A549 treated with CpdA at 1 μM for 4 hours (cell line): ENCODE results near the gene OR2F1. TPM values are rescaled to one million over a fixed set of nuclear protein-coding genes. Genes with fewer than 3 reads are reported as not detected.

ENCODE experiments used
- total RNA-seq: library from RNA; stranded (reverse); fragments of 200-300 nt; extraction: Qiagen RNA extraction; gene quantifications from 5 replicates; pipeline ENCODE4 v1.2.3, GENCODE V29; 2022; ENCODE audit warnings: low read depth

OR2F1 gene
- total RNA-seq = not detected in 5 replicates

DNA sequence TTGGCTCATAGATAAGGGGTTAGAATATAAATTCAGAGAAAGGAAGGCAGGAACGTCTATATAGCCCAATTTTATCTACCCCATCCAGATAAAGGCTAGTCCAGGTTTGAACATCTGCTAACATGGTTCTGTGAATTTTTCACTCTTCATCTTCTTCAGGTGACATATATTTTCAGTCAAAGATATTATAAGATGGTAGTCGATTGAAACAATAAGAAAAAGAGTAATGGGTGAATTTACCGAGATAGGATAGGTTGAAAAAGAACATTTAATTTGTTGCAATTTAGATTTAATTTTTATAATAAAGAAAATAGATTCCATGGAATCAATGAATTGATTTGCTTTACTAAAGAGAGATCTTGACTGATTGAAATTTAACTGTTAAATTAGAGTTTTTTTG, at the start of gene OR2F1:
Gene OR2F1, plus strand, starts transcription at position 301 of the 400 bp plus-strand sequence. CDS start 5,127 bp downstream, outside the sequence.

DNA sequence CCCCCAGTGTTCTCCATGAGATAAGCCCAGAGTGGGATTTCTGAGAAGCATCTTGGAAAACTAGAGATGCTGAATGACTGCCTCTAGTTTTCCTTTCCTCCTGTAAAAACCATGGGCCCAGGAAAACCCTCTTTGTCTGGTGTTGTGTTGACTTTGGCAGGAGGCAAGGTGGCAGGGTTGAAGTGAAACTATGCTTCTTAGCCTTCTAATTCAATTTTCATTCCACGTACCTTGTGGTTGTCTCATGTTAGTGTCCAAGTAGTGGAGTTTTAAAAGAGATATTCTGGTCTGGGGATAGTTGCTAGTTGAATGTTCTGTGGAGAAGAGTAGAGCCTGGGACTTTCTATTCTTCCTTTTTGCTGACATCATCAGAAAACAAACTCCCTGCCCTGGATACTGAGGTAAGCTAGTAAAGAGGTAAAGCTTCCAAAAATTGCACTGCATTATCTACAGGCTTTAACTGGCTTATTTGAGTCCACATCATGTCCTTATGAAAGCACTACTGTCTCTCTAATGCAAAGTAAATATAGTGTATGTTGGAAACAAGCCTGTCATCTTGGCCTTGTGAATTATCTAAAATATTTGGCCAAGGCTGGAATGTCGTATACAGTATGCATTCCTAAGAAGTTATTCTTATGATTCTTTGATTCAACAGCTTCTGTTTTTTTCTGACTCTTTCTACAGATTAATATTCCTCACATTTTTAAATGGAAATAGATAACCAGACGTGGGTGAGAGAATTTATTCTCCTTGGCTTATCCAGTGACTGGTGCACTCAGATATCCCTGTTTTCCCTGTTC, 19.9 kb upstream of the OR2F1 start, which contains the start of gene OR2F2:
Gene OR2F2, plus strand, starts transcription at position 708 of the 800 bp plus-strand sequence. Its CDS starts 0 bp downstream, at position 708.

DNA sequence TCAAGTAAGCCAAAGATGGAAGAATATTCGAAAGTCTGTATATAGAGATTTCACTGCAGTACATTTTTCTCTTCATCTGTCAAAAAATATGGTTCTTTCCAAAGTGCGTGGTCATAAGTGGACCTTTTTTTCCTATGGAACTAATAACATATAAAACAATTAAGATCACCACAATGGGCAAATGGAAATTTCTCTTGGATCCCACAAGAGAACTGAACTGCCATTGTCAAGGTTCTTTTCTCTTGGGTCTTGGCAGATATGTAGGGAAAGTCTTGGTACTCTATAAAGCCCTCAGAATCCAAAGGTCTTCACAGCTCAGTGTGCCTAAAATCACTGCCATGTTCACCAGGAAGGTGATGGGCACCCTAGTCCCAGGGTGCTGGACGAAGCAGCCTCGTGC, 45.4 kb downstream of the OR2F1 start, which contains the start of gene OR6B1:
Gene OR6B1, plus strand, starts transcription at position 301 of the 400 bp plus-strand sequence. CDS start 3,677 bp downstream, outside the sequence.

Other genes starting within 250 kb of the OR2F1 start
- not detected in 5 replicates for gene CTAGE6, start 197.1 kb upstream of the OR2F1 start, total RNA-seq
- gene TCAF1, start 52.7 kb upstream of the OR2F1 start, total RNA-seq = 14.3 to 22.7 TPM (median 20.0 TPM) in 5 replicates
- gene OR2F2, start 19.6 kb upstream of the OR2F1 start, total RNA-seq = not detected in 5 replicates
- gene OR6B1, start 45.5 kb downstream of the OR2F1 start, total RNA-seq = not detected in 5 replicates
- gene OR2A5, start 94.1 kb downstream of the OR2F1 start, total RNA-seq = not detected in 5 replicates
- gene OR2A25, start 115.0 kb downstream of the OR2F1 start, total RNA-seq = not detected in 5 replicates
- gene OR2A12, start 131.4 kb downstream of the OR2F1 start, total RNA-seq = not detected in 5 replicates
- gene OR2A2, start 154.7 kb downstream of the OR2F1 start, total RNA-seq = not detected in 5 replicates
- not detected in 5 replicates for gene OR2A14, start 168.3 kb downstream of the OR2F1 start, total RNA-seq
- gene CTAGE4, start 228.6 kb downstream of the OR2F1 start, total RNA-seq = not detected in 5 replicates
- 0.22 to 0.40 TPM (median 0.27 TPM) in 5 replicates for gene ARHGEF35, start 241.0 kb downstream of the OR2F1 start, total RNA-seq